CD4-positive, alpha-beta T cell treated with Interleukin-4 for 4 hours (primary cell): ENCODE data around the gene MLPH.
"Not testable (repeated sequence)": the region's sequence is repeated elsewhere in the genome, so short reads cannot be mapped to it uniquely, and the experiment has no call there.

ENCODE experiments used
- DNase-seq: peaks from one replicate; pipeline ENCODE4 v3.0.0-alpha.2; 2020

Gene MLPH

DNA sequence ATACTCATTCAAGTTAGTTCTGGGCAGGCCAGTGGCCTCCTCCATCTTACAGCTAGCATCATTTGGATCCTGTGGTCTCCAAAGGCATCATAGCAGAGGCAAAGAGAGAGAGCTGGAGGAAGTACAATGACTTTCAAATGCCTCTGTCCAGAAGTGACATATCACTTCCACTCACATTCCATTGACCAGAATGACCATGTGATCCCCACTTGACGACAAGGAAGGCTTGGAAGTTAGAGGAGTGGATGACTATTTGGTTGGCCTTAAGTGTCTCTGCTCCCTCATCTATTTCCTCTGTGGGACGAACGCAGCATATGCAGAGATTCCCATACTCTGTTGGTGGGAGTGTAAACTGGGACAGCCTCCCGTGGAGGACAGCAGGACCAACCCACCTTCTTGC, 27.8 kb upstream of the MLPH start:
- no peak for DNase-seq

GRCh38 chr2:237459741-237460174, 27.3 kb upstream of the MLPH start:
- DNase-seq = no peak

GRCh38 chr2:237464757-237465391, 22.2 kb upstream of the MLPH start:
- no peak for DNase-seq

DNA sequence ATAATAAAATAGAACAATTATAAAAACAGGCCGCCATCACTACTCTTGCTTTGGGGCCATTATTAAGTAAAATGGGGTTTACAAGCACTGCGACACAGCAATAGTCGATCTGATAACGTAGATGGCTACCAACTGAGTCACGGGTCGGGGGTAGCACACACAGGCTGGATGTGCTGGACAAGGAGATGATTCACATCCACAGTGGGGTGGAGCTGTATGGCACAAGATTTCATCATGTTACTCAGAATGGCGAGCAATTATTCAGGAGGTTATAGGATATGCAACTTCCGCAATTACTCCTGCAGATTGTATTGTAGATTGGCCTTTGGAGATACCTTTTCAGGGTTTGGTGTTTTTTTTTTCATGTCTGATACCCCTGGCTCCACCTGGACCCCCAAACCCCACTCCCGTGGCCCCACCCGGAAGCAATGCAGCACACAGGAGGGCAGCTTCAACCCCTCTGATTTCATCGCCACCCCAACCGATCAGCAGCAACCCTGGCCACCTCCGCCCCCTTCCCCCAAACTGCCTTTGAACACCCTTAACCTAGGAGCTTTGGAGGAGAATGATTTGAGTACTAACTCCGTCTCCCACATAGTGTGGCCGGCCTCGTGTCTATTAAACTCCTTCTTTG, 21.4 kb upstream of the MLPH start:
- no peak for DNase-seq

DNA sequence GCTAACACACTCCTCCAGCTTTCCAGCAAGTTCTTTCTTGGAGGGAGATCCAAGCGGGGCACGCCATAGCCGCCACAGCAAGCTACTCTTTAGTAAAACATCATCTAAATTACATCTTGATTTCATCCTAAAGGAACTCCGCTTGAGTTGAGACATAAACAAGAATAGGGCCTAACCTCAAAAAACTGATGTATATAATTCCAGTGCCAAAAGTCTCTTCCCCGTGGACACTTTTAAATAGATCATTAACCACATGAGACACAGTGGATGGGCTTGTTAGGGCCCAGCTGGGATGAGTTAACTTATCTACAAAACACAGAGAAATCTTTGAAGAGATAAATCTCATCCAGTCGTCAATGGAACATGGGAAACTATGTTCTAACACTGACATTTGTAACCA, 20.8 kb upstream of the MLPH start:
- no peak for DNase-seq

- DNase-seq = no peak
Measured at GRCh38 chr2:237467447-237468179, 19.4 kb upstream of the MLPH start.

- DNase-seq = not testable (repeated sequence)
Measured at GRCh38 chr2:237469410-237469809, 17.6 kb upstream of the MLPH start.

DNA sequence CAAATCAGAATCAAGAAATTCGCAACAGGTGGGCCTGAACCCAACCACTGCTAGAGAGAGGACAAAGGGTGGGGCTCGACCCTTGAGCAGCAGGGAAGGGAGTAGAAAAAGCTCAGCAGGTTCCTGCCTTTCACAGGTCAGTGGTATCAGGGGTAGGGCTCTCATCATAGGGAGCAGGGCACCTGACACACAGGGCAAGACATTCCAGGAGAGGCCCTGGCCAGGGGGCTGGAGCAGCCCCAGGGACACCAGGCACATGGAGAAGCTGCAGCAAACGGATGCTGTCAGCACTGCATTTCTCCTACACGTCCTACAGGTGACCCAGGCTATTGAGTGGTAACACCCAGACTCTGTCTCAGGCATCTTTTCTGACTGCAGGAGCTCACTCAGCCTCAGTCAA, 17.2 kb upstream of the MLPH start:
- DNase-seq = no peak

DNA sequence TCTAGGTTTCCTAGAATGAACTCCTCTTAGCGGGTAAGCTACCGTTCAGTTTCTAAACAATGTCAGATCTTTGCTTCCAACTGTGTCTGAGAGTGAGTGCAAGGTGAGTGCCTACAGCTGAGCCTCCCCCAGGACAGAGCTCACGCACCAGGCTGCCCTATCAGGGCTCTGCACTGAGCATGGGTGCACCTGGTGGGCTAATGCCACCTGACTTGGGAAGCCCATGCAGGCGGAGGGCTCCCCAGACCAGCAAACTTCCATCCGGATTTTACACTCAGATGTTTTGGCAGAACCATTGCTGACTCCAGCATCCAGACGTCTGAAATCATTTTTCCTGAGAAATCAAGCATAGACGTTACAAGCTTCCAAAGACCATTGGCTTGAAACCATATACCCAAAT, 16.1 kb upstream of the MLPH start:
- no peak for DNase-seq

DNA sequence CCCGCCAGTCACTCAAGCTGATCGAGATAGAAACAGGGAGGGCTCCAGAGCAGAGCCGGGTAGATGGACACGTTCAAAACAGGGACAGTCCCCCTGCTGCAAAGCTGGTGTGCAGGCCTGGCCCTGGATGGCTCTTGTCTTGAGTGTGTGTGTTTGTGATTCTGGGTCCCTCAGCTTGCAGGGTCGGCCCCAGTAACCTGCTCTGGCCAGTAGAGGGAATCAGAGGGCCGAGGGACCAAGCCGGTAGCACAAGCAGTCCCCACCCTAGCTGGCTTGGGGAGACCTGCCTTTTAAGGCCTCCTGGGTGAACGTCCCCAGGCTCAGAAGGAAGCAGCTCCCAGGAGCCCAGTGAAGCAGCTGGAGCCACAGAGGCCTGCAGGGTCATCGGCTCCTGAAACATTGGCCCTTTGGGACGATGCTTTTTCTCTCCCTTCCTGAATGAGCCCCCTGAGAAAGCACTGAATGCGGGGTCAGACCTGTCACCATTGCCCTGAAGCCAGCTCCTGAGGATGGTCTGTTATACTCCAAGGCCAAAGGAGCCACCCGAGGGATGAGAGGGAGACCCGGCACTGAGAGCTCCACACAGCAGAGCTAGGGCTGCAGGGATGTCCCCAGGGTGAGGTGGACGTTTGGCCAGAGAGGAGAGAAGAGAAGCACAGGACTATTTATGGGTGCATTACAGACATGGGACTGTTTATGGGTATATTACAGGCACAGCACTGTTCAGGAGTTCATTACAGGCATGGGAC, 15.4 kb upstream of the MLPH start:
- DNase-seq = peak; percentile 18

GRCh38 chr2:237472187-237472712, 14.8 kb upstream of the MLPH start:
- DNase-seq = no peak

GRCh38 chr2:237472909-237473877, 13.9 kb upstream of the MLPH start:
- DNase-seq = no peak

- no peak for DNase-seq
Measured at GRCh38 chr2:237473878-237474441, 13.1 kb upstream of the MLPH start.

DNA sequence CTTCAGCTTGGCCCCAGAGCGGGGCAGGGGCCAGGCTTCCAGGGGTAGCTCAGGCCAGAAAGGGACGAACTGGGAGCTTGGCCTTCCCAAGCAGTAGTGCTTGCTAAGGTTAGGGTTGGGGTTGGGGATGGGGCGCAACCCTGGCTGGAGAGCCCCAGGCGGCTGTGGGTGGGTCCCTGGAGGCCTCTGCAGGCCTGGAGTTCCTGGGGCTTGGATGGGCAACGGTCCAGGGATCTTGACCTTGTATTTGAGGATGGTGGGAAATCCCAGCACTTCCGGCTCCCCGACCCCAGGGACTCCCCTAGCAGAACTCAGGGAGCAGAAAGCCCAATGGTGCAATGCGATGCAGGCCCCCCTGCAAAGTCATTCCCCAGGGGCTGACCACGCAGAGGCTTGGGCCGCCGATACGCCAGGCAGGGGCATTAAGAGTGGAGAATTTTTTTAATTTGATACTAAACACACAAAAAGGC, 12.6 kb upstream of the MLPH start:
- no peak for DNase-seq

DNA sequence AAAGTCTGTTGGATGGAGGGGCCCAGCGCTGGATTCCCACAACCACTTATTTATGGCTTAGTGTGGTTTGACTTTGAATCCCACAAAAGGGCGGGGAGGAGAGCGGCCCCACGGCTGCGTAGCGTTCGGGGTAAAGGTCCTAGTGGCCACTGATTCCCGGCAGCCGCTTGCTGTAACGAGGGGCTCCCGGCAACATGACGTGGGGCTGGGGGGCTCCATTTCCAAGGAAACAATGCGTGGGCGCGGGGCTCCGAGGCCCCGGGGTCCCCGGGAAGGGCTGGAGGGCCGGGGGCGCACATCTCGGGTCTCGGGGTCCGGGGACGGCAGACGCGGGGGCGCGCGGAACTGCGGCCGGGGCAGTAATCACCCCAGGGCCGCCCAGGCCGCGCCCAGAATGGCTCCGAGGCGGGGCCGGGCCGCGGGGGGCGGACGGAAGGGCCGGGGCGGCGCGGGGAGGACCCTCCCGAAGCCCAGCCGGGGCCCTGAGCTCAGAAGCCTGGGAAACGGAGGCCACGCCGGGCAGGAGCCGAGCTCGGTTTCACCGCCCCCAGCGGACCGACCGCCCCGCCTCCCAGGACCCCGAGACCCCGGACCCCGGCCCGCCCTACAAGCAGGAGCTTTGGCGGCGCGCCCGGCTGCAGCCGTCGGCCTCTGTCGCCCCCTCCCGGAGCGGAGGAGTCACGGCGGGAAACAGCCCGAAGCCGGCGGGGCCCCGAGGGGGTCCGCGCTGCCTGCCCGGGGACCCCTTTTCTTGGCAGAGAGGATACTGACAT, 11.9 kb upstream of the MLPH start:
- peak; percentile 69 for DNase-seq

- peak; percentile 33 for DNase-seq
Measured at GRCh38 chr2:237475704-237476141, 11.3 kb upstream of the MLPH start.

DNA sequence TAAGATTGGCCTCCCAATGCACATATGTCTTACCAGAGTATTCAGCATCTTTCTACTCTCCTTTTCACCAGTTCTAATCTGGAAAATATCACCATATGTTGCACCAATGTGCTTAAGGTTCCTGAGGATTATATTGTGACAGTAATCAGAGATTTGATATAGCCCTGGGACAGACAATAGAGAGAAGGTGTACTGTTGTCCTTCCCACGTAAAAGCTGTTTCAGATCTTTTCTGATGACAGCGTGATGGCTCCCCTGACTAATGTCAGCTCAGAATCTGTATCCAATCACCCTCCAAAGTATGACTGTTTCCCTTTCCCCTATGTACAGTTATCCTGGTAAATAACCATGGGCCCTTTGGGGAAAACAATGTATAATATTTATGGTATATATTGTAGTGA, 9.0 kb upstream of the MLPH start:
- no peak for DNase-seq

DNA sequence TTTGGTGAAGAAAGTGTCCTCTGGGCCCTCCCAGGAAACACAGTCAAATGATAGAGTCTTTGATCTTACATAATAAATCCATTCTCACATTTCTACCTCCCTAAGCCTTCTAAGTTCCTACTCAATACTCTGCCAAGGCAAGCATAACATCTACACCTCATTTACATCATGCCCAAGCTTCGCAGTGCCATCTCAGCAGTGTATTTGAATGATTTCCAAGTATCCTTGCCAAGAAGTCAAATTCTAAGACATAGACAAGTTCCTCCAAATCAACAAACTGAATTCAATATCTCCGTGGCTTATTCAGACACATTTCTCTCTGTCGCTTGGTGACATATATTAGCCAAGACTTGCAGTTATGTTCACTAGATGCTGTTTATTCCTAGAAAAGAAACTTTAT, 8.1 kb upstream of the MLPH start:
- no peak for DNase-seq

GRCh38 chr2:237479747-237480146, 7.3 kb upstream of the MLPH start:
- no peak for DNase-seq

DNA sequence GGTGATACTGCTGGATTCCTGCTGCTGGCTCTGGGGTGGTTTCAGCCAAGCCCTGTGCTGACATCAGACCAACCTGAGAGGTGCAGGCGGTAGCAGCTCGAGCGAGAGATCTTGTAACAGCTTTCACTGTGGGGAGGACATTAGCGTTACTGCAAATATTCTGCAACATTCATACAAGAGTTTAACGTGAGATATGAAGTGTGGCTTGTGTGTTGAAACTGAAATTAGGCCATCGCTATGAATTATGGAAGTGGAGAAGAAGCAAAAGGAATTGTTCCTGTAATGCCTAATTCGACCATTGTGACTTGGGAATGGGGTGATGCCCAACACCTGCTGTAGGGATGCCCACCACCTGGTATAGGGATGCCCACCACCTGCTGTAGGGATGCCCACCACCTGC, 6.5 kb upstream of the MLPH start:
- DNase-seq = no peak
